ENCODE results near the gene FAM174C.

FAM174C gene

GRCh38 chr19:1237754-1238368 lies 37.5 kb upstream of the FAM174C start, which contains the start of gene CBARP:
CBARP (minus strand) TSS chr19:1238005; CDS start chr19:1236100, 1,905 bp downstream.
- no peaks in the 10 kb centered on the region for H3K36me3 ChIP-seq (ENCODE audit: control insufficient read depth in 2 of 2, insufficient read depth in 2 of 2, low read length in 2 of 2)
- peak within 1 kb of the TSS; percentile 31 to 35 for H3K4me3 ChIP-seq (ENCODE audit: low read length in 2 of 2)
- H3K9ac ChIP-seq (ENCODE audit: low read depth in 1 of 2, low read length in 2 of 2) = no peak within 1 kb of the TSS
- peaks cover 3 to 36% of the 10 kb centered on the region in 2 donors for H3K27me3 ChIP-seq (ENCODE audit: control insufficient read depth in 2 of 2, insufficient read depth in 2 of 2, low read length in 2 of 2)
- H3K9me3 ChIP-seq (ENCODE audit: control insufficient read depth in 2 of 2, low read length in 2 of 2) = no peaks in the 10 kb centered on the region
- peaks cover 29 to 35% of the 10 kb centered on the region in 2 donors for H3K4me1 ChIP-seq (ENCODE audit: control insufficient read depth in 2 of 2, insufficient read depth in 2 of 2, low read length in 2 of 2)
- H3K27ac ChIP-seq (ENCODE audit: low read depth in 2 of 2, low read length in 2 of 2) = no peak within 1 kb of the TSS

- Histone ChIP-seq H3K4me1 (ENCODE audit: control insufficient read depth in 2 of 2, insufficient read depth in 2 of 2, low read length in 2 of 2) (peaks cover 29 to 35% of the 10 kb centered on the region in 2 donors), H3K9ac (ENCODE audit: low read depth in 1 of 2, low read length in 2 of 2) (no peak overlapping the region), H3K9me3 (ENCODE audit: control insufficient read depth in 2 of 2, low read length in 2 of 2) (no peaks in the 10 kb centered on the region), H3K27me3 (ENCODE audit: control insufficient read depth in 2 of 2, insufficient read depth in 2 of 2, low read length in 2 of 2) (peaks cover 3 to 34% of the 10 kb centered on the region in 2 donors), H3K36me3 (ENCODE audit: control insufficient read depth in 2 of 2, insufficient read depth in 2 of 2, low read length in 2 of 2) (no peaks in the 10 kb centered on the region), H3K4me3 (ENCODE audit: low read length in 2 of 2) (no peak overlapping the region), H3K27ac (ENCODE audit: low read depth in 2 of 2, low read length in 2 of 2) (no peak overlapping the region)
Measured at GRCh38 chr19:1238369-1239303, 36.7 kb upstream of the FAM174C start.

GRCh38 chr19:1239420-1239795 lies 35.9 kb upstream of the FAM174C start:
- H3K4me1 ChIP-seq (ENCODE audit: control insufficient read depth in 2 of 2, insufficient read depth in 2 of 2, low read length in 2 of 2) = peaks cover 36 to 43% of the 10 kb centered on the region in 2 donors
- peak overlapping the region; percentile 55 to 58 for H3K27ac ChIP-seq (ENCODE audit: low read depth in 2 of 2, low read length in 2 of 2)

GRCh38 chr19:1239796-1240737 lies 35.3 kb upstream of the FAM174C start:
- Histone ChIP-seq H3K27me3 (ENCODE audit: control insufficient read depth in 2 of 2, insufficient read depth in 2 of 2, low read length in 2 of 2) (peaks cover 3 to 20% of the 10 kb centered on the region in 2 donors), H3K27ac (ENCODE audit: low read depth in 2 of 2, low read length in 2 of 2) (peak overlapping the region; percentile 55 to 58), H3K4me1 (ENCODE audit: control insufficient read depth in 2 of 2, insufficient read depth in 2 of 2, low read length in 2 of 2) (peaks cover 43 to 50% of the 10 kb centered on the region in 2 donors), H3K9me3 (ENCODE audit: control insufficient read depth in 2 of 2, low read length in 2 of 2) (no peaks in the 10 kb centered on the region), H3K4me3 (ENCODE audit: low read length in 2 of 2) (peak overlapping the region; percentile 41 to 61), H3K36me3 (ENCODE audit: control insufficient read depth in 2 of 2, insufficient read depth in 2 of 2, low read length in 2 of 2) (no peaks in the 10 kb centered on the region), H3K9ac (ENCODE audit: low read depth in 1 of 2, low read length in 2 of 2) (peak overlapping the region; percentile 41 to 54)

More at GRCh38 chr19:1239420-1239795, 35.9 kb upstream of the FAM174C start:
- no peak overlapping the region for H3K4me3 ChIP-seq (ENCODE audit: low read length in 2 of 2)
- peaks cover 3 to 27% of the 10 kb centered on the region in 2 donors for H3K27me3 ChIP-seq (ENCODE audit: control insufficient read depth in 2 of 2, insufficient read depth in 2 of 2, low read length in 2 of 2)
- no peaks in the 10 kb centered on the region for H3K36me3 ChIP-seq (ENCODE audit: control insufficient read depth in 2 of 2, insufficient read depth in 2 of 2, low read length in 2 of 2)
- peak overlapping the region; percentile 14 to 54 for H3K9ac ChIP-seq (ENCODE audit: low read depth in 1 of 2, low read length in 2 of 2)
- no peaks in the 10 kb centered on the region for H3K9me3 ChIP-seq (ENCODE audit: control insufficient read depth in 2 of 2, low read length in 2 of 2)

DNA sequence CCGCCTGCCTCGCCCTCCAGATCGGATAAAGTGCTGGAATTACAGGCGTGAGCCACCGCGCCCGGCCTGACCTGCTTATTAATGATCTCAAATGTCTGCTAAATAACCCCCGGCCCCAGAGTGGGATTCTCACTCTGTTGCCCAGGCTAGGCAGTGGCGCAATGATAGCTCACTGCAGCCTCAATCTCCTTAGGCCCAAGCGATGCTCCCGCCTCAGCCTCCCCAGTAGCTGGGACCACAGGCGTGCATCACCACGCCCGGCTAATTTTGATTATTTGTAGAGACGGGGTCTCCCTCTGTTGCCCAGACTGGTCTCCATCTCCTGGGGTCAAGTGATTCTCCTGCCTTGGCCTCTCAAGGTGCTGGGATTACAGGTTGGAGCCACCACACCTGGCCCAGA lies 34.4 kb upstream of the FAM174C start:
- Histone ChIP-seq H3K4me1 (ENCODE audit: control insufficient read depth in 2 of 2, insufficient read depth in 2 of 2, low read length in 2 of 2) (peaks cover 48 to 57% of the 10 kb centered on the region in 2 donors), H3K36me3 (ENCODE audit: control insufficient read depth in 2 of 2, insufficient read depth in 2 of 2, low read length in 2 of 2) (no peaks in the 10 kb centered on the region), H3K4me3 (ENCODE audit: low read length in 2 of 2) (peak overlapping the region in 1 of 2 donors; percentile 85), H3K9ac (ENCODE audit: low read depth in 1 of 2, low read length in 2 of 2) (no peak overlapping the region), H3K9me3 (ENCODE audit: control insufficient read depth in 2 of 2, low read length in 2 of 2) (no peaks in the 10 kb centered on the region), H3K27me3 (ENCODE audit: control insufficient read depth in 2 of 2, insufficient read depth in 2 of 2, low read length in 2 of 2) (peaks cover 3 to 11% of the 10 kb centered on the region in 2 donors), H3K27ac (ENCODE audit: low read depth in 2 of 2, low read length in 2 of 2) (peak overlapping the region in 1 of 2 donors; percentile 88)

DNA sequence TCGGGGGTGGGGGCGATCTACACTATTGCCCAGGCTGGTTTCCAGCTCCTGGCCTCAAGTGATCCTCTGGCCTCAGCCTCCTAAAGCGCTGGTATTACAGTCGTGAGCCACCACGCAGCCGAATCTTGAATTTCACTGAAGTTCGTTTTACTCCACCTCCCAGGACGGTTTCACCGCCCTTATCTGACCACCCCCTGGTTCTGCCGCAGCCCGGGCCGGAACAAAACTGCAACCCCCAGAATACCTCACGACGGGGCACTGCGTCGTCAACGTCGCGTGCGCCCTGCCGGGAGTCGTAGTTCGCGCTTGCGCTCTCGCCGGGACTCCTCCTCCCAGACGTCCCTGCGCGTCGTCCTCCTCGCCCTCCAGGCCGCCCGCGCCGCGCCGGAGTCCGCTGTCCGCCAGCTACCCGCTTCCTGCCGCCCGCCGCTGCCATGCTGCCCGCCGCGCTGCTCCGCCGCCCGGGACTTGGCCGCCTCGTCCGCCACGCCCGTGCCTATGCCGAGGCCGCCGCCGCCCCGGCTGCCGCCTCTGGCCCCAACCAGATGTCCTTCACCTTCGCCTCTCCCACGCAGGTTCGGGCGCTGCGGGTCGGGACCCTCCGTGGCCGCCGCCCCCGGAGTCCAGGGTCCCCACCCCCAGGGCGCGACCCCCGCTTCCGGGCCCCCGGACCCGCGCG lies 33.8 kb upstream of the FAM174C start, which contains the start of gene ATP5F1D:
Gene ATP5F1D (plus strand): TSS at position 335 of the 679 bp plus-strand sequence. CDS start 100 bp downstream, at position 435.
- Histone ChIP-seq H3K4me3 (ENCODE audit: low read length in 2 of 2) (peak within 1 kb of the TSS; percentile 85 to 92), H3K4me1 (ENCODE audit: control insufficient read depth in 2 of 2, insufficient read depth in 2 of 2, low read length in 2 of 2) (peaks cover 52 to 63% of the 10 kb centered on the region in 2 donors), H3K9me3 (ENCODE audit: control insufficient read depth in 2 of 2, low read length in 2 of 2) (no peaks in the 10 kb centered on the region), H3K36me3 (ENCODE audit: control insufficient read depth in 2 of 2, insufficient read depth in 2 of 2, low read length in 2 of 2) (no peaks in the 10 kb centered on the region), H3K27ac (ENCODE audit: low read depth in 2 of 2, low read length in 2 of 2) (peak within 1 kb of the TSS; percentile 81 to 88), H3K27me3 (ENCODE audit: control insufficient read depth in 2 of 2, insufficient read depth in 2 of 2, low read length in 2 of 2) (peaks cover 3 to 9% of the 10 kb centered on the region in 2 donors), H3K9ac (ENCODE audit: low read depth in 1 of 2, low read length in 2 of 2) (peak within 1 kb of the TSS; percentile 80 to 97)

DNA sequence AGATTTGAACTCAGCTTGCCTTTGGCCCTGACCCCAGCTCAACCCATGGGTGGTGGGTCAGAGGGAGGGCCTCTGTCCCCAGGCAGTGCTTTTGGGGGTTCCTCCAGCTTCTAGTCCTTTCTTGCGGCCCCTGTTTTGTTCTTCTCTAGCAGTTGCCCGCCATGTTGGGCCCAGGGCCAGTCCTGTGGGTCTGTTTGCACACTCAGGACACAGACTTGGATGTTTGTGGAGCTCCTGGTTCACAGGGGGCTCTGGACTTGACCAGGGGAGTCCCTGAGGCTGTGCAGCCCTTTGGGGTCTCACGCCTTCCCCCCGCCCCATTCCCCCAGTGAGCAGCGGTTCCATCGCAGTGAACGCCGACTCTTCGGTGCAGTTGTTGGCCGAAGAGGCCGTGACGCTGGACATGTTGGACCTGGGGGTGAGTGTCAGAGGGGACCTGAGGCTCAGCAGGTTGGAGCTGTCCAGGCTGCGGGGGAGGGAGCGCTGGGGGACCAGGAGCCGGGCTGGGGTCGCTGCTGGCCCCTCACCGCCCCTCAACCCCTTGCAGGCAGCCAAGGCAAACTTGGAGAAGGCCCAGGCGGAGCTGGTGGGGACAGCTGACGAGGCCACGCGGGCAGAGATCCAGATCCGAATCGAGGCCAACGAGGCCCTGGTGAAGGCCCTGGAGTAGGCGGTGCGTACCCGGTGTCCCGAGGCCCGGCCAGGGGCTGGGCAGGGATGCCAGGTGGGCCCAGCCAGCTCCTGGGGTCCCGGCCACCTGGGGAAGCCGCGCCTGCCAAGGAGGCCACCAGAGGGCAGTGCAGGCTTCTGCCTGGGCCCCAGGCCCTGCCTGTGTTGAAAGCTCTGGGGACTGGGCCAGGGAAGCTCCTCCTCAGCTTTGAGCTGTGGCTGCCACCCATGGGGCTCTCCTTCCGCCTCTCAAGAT lies 31.3 kb upstream of the FAM174C start:
- Histone ChIP-seq H3K9ac (ENCODE audit: low read depth in 1 of 2, low read length in 2 of 2) (peak overlapping the region; percentile 41 to 74), H3K9me3 (ENCODE audit: control insufficient read depth in 2 of 2, low read length in 2 of 2) (no peaks in the 10 kb centered on the region), H3K36me3 (ENCODE audit: control insufficient read depth in 2 of 2, insufficient read depth in 2 of 2, low read length in 2 of 2) (no peaks in the 10 kb centered on the region), H3K4me3 (ENCODE audit: low read length in 2 of 2) (peak overlapping the region; percentile 44 to 52), H3K27me3 (ENCODE audit: control insufficient read depth in 2 of 2, insufficient read depth in 2 of 2, low read length in 2 of 2) (no peaks in the 10 kb centered on the region), H3K27ac (ENCODE audit: low read depth in 2 of 2, low read length in 2 of 2) (peak overlapping the region; percentile 95 to 99), H3K4me1 (ENCODE audit: control insufficient read depth in 2 of 2, insufficient read depth in 2 of 2, low read length in 2 of 2) (peaks cover 52 to 66% of the 10 kb centered on the region in 2 donors)

DNA sequence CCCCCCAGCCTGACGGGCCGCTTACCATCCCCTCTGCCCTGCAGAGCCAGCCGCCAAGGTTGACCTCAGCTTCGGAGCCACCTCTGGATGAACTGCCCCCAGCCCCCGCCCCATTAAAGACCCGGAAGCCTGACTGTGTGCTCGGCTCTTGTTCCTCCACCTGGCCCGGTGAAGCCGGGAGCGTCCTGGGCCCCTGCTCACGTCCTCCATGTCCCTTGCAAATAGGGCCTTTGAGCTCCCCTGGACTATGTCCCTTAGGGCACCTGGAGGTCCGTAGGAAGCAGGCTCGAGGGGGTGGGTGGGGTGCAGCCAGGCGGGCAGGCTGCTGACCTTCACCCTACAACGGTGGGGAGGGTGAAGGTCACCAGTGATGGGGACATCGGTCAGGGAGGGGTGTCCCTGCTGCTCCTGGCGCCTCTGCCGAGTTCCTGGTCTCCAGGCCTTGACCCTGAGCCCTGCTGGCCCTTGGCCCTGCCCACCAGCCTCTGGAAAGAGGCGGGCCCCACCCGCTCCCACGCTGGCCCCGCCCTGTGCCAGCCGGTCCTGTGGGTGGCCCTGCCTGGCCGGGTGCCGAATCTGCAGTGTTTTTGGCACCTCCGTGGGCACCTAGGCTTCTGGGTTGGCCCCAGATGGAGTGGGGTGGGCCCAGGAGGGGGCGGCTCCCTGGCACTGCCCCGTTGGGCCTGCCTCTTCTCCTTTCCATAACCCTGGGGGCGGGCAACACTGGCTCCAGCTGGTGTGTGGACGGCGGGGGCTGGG lies 30.5 kb upstream of the FAM174C start:
- Histone ChIP-seq H3K4me1 (ENCODE audit: control insufficient read depth in 2 of 2, insufficient read depth in 2 of 2, low read length in 2 of 2) (peaks cover 50 to 66% of the 10 kb centered on the region in 2 donors), H3K36me3 (ENCODE audit: control insufficient read depth in 2 of 2, insufficient read depth in 2 of 2, low read length in 2 of 2) (no peaks in the 10 kb centered on the region), H3K27me3 (ENCODE audit: control insufficient read depth in 2 of 2, insufficient read depth in 2 of 2, low read length in 2 of 2) (no peaks in the 10 kb centered on the region), H3K27ac (ENCODE audit: low read depth in 2 of 2, low read length in 2 of 2) (peak overlapping the region; percentile 95 to 99), H3K9me3 (ENCODE audit: control insufficient read depth in 2 of 2, low read length in 2 of 2) (no peaks in the 10 kb centered on the region), H3K4me3 (ENCODE audit: low read length in 2 of 2) (peak overlapping the region; percentile 44 to 52), H3K9ac (ENCODE audit: low read depth in 1 of 2, low read length in 2 of 2) (peak overlapping the region; percentile 41 to 74)
